Mesothelial cell of epicardium (in vitro differentiated cells): ENCODE results near the gene SCAMP2. TPM values are rescaled to one million over a fixed set of nuclear protein-coding genes. Genes with fewer than 3 reads are reported as not detected.
A peak's percentile ranks its signal among the peaks of the same experiment; 100 is the strongest.

Experiments
- DNase-seq, 2 experiments: peaks; one replicate each; pipeline ENCODE4 v3.0.0; 2021; ENCODE audit warnings: low spot score in 2 of 2; ENCODE audit not compliant: unreplicated experiment in 2 of 2
- H3K27ac Mint-ChIP-seq: 2 replicates; pipeline ENCODE4 v1.8.0; 2021; ENCODE audit warnings: mixed read lengths
- H3K27me3 Mint-ChIP-seq: 2 replicates; pipeline ENCODE4 v1.8.0; 2021; ENCODE audit warnings: low read depth, mixed read lengths
- H3K36me3 Mint-ChIP-seq: 2 replicates; pipeline ENCODE4 v1.8.0; 2021; ENCODE audit warnings: mixed read lengths
- H3K4me1 Mint-ChIP-seq: 2 replicates; pipeline ENCODE4 v1.8.0; 2021; ENCODE audit warnings: mixed read lengths
- H3K4me3 Mint-ChIP-seq: 2 replicates; pipeline ENCODE4 v1.8.0; 2021; ENCODE audit warnings: mild to moderate bottlenecking, moderate library complexity, mixed read lengths
- H3K9me3 Mint-ChIP-seq: 2 replicates; pipeline ENCODE4 v1.8.0; 2021; ENCODE audit warnings: mixed read lengths
- CTCF ChIP-seq: fragments of 200-600 bp; sonication (generic); IDR thresholded peaks from one replicate; pipeline ENCODE4 v1.5.0; 2021; ENCODE audit warnings: antibody characterized with exemption; ENCODE audit not compliant: unreplicated experiment
- total RNA-seq: library from RNA; stranded (reverse); gene quantifications from 3 replicates; pipeline ENCODE4 v1.2.1, GENCODE V29; 2021

The SCAMP2 gene
- total RNA-seq, 1 donor from 2014 or later: 45.6 TPM

DNA sequence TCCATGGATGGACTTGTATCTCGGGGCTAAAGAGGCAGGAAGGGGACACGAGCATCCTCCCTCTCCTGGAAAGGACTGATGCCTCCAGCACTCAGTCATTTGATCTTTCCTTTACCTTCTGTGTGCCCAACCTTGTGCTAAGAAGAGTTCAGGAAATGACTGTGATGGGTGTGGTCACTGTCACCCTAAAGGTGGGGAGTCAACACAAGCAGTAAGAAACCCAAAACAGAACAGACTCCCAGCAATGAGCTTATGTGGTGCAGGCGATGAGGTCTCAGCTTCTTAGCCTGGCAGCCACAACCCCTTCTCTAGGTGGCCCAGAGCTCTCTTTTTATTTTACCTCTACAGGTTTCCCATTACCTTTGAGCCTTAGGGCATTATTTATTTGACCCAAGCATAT lies 20.5 kb upstream of the SCAMP2 start:
- TF ChIP-seq CTCF: no peak
- no peak for DNase-seq
- no peak overlapping the region for H3K27ac Mint-ChIP-seq
- H3K36me3 Mint-ChIP-seq: peaks cover 20% of the 10 kb centered on the region
- no peak overlapping the region for H3K4me3 Mint-ChIP-seq
- H3K9me3 Mint-ChIP-seq: no peaks in the 10 kb centered on the region
- H3K4me1 Mint-ChIP-seq: peaks cover 17% of the 10 kb centered on the region
- H3K27me3 Mint-ChIP-seq: no peaks in the 10 kb centered on the region

DNA sequence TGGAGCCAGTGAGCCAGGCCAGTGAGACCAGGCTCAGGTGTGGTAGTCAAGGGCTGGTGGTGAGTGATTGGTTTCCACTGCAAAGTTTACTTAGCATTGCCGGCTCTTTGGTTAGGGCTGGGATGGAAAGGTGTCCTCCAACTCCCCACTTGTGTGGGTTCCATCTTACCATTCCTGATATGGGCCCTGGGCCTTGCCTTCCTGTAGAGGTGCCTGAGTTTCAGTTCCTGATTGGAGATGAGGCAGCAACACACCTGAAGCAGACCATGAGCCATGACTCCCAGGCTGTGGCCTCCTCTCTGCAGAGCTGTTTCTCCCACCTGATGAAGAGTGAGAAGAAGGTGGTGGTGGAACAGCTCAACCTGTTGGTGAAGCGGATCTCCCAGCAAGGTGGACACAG lies 19.8 kb upstream of the SCAMP2 start:
- no peak for TF ChIP-seq CTCF
- Mint-ChIP-seq H3K9me3 (no peaks in the 10 kb centered on the region), H3K4me3 (no peak overlapping the region), H3K27me3 (no peaks in the 10 kb centered on the region), H3K36me3 (peaks cover 20% of the 10 kb centered on the region), H3K27ac (no peak overlapping the region), H3K4me1 (peaks cover 17% of the 10 kb centered on the region)
- no peak for DNase-seq

DNA sequence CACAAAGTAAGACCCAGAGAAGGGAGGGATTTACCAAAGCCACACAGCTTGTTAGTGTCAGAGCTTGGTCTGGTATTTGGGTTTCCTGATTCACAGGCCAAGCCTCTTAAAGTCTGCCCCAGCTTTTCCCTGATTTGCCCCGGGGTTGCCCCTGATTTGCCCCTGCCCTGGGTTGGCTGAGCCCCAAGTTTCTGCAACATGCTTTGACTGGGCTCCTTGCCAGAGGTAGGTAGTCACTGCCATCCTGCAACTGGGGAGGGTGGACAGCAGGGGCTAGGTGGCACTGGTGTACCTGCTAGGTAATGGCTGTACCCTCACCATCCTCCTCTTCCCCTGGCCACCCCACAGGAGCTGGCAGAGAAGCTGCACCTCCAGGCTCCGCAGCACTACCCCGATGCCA lies 19.1 kb upstream of the SCAMP2 start:
- Mint-ChIP-seq H3K4me1 (peaks cover 17% of the 10 kb centered on the region), H3K4me3 (no peak overlapping the region), H3K9me3 (no peaks in the 10 kb centered on the region), H3K27me3 (no peaks in the 10 kb centered on the region), H3K36me3 (peaks cover 20% of the 10 kb centered on the region), H3K27ac (no peak overlapping the region)
- no peak for TF ChIP-seq CTCF
- DNase-seq: no peak

GRCh38 chr15:74891469-74891868 lies 18.3 kb upstream of the SCAMP2 start:
- Mint-ChIP-seq H3K4me3 (peak overlapping the region; percentile 24), H3K27me3 (no peaks in the 10 kb centered on the region)
- TF ChIP-seq CTCF: no peak

DNA sequence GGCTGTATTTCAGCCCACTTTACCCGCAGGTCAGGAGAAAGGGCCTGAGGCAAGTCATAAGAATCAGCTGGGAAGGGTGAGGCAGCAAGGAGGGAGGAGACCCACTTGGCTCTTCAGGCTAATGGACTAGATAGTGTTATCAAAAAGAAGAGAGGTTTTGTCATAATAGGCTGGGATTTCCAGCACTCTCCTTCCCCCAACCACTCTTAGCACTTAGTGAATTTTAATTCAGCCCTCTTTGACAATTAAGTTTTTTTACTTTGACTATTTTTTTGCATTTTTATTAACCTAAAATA lies 17.4 kb upstream of the SCAMP2 start:
- Mint-ChIP-seq H3K36me3 (peaks cover 19% of the 10 kb centered on the region), H3K9me3 (no peaks in the 10 kb centered on the region), H3K27ac (peak overlapping the region; percentile 37), H3K27me3 (no peaks in the 10 kb centered on the region), H3K4me1 (peaks cover 17% of the 10 kb centered on the region), H3K4me3 (peak overlapping the region; percentile 82)
- no peak for TF ChIP-seq CTCF
- DNase-seq: no peak

More at GRCh38 chr15:74891469-74891868, 18.3 kb upstream of the SCAMP2 start:
- H3K4me1 Mint-ChIP-seq: peaks cover 17% of the 10 kb centered on the region
- no peak for DNase-seq
- no peaks in the 10 kb centered on the region for H3K9me3 Mint-ChIP-seq
- no peak overlapping the region for H3K27ac Mint-ChIP-seq
- peaks cover 20% of the 10 kb centered on the region for H3K36me3 Mint-ChIP-seq
